C4-2B (cell line): ENCODE results near the gene BORCS5.

Source experiments
- CTCF ChIP-seq: fragments of 450-650 bp; conservative IDR thresholded peaks from 2 replicates; pipeline ENCODE4 v1.5.1; 2017; ENCODE audit warnings: mild to moderate bottlenecking
- ZFX ChIP-seq: fragments of 450-650 bp; IDR thresholded peaks from 2 replicates; pipeline ENCODE4 v1.6.1; 2017

- no peak for TF ChIP-seq CTCF
- TF ChIP-seq ZFX: no peak
Observed at GRCh38 chr12:12358528-12358927, 1.6 kb downstream of the BORCS5 start.
